HG03175 (cell line): ENCODE measurements around the gene NDUFS8.

Experiments used
- ATAC-seq: cut with Tn5 transposase; IDR thresholded peaks from one replicate; pipeline ENCODE4 v1.9.1; 2021; ENCODE audit warnings: mild to moderate bottlenecking, moderate library complexity; ENCODE audit not compliant: unreplicated experiment

NDUFS8 gene

DNA sequence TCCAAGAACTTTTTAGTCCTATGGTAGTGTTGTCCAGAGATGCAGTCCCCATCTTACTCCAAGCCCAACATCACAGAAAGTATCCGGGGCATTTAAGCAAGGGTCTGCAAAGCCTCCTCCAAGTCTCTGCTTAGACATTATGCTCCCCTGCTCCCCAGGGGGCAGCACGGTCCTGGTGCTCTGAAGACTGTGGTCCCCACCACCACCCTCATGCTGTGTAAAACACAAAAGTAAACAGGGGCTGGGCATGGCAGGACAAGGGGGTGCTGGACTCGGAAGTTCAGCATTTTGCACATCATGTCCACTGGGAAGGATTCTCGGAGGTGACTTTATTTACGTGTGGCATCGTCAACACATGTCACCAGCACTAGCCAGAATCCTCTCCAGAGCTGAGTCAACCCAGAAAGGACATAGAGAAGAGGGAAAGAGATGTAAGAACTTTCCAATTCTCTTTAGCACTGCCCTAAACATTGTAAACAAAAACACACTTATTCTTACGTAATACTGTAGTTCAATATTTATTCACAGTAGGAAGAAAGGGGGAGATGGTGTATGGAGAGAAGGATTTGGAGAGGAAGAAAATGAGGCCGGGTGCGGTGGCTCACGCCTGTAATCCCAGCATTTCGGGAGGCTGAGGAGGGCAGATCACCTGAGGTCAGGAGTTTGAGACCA lies 46.0 kb downstream of the NDUFS8 start:
- ATAC-seq = no peak

DNA sequence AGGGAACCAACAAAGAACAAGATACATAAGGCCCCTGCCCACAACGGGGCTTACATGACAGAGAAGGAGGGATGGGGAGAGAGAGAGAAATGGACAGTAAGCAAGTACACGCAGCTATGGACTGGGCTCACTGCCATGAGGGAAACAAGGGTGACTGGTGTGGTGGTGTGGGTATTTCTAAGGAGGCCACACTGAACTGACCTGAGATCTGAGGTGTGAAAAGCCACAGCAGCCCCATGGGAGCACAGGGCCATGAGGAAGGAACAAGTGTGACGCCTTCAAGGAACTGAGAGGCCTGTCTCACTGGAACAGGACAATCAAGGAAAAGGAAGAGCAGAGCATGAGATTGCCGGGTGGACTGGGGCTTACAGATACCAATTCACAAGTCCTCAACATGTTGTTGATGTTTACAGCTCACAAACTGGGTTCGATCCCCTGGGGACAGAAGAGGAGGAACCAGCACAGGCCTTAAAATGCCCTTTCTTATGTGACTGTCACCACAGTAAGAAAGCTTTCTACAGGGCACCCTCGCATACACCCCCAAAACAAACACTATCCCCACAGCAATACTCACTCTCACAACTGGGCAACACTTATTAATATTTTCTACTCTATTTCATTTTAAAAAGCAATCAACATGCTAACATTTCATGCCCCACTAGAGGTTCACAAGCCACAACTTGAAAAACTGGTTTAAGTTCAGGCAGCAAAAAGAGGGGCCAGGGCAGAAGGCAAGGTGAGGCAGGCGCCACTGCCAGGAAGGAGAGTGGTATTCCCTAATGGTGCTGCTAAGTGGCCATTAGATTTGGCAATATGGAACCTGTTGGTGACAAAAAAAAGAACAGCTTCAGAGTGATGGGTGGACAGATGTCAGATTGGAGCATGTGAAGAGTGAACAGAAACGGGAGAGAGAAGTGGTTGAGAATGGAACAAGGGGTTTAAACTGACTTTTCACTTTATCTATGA lies 47.4 kb downstream of the NDUFS8 start:
- ATAC-seq = peak; percentile 77

DNA sequence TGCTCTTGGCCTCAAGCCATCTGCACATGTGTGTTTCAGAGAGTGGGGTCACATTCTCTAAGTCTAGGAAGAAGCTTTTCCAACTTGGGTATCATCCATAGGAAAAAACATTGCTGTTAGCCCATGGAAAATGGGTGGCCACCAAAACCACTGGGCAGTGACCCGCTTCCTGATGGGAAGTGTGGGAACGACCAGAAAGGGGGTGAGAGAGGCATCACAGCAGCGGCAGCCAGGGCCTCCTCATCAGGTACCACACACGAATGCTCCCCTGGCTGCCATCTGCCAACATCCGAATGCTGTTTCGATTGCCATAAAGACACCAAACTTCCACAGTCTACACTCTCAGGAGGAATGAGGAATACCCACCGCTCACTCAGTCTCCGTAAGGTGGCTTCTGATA lies 50.4 kb downstream of the NDUFS8 start:
- ATAC-seq = no peak

DNA sequence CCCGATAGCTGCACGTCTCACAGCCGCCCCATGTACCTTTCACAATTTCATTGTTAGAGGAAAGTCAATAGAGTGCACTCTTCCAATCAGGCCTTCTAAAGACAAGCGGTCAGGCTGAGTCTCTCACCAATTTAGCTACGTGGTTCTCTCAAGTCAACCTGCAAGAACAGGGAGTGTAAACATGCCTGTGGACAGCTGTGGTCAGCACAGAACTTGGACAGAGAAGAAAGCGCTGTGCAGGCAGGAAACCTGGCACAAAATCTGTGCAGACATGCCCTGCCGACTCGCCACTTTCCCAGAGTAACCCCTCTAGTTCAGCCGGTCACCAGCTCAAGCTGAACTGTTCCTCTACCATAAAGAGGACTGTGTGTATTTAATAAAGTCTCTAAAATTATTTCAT lies 51.2 kb downstream of the NDUFS8 start:
- no peak for ATAC-seq

DNA sequence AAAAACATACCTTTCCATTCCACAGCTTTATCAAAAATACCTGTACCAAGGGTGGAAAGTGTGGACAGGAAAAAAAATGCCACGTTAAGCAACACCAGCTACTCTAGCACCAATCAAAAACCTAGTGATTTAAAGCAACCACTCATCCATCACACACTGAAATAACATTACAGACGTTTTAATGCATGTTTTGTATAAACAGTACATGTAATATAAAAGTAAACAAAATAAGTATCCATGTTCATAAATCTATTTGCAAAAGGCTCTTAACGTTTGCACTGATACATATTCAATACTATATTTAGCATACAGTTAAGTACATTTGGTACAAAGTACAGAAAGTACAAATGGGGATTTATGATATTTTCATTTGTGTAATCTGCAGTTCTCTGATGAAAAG lies 52.0 kb downstream of the NDUFS8 start:
- no peak for ATAC-seq

DNA sequence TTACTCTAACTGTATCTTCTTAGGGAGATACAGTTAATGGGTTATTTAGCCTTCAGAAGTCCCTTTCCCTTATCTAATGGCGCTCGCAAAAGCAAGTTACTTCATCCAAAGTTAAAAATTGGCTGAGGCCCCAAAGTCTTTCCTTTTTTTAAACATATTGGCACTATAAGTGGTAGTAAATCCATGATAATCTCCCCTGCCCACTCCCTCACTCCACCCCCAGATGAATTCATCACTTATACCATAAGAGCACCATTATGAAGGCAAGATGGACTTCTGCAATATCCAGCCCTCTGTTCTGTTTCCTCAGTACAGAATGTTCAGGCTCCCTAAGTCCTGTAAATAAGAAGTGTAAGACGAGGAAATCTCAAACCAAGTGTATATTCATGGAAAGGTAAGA lies 53.0 kb downstream of the NDUFS8 start:
- ATAC-seq = no peak
